ENCODE results near the gene BSPRY. TPM values are rescaled to one million over a fixed set of nuclear protein-coding genes. Genes with fewer than 3 reads are reported as not detected.
A peak's percentile ranks its signal among the peaks of the same experiment; 100 is the strongest.

The BSPRY gene
- total and polyA plus RNA-seq, 2 of the 13 experiments (the other 11 are each of a cell fraction or from before 2014, with no cell fraction given): 0.09 to 0.26 TPM

DNA sequence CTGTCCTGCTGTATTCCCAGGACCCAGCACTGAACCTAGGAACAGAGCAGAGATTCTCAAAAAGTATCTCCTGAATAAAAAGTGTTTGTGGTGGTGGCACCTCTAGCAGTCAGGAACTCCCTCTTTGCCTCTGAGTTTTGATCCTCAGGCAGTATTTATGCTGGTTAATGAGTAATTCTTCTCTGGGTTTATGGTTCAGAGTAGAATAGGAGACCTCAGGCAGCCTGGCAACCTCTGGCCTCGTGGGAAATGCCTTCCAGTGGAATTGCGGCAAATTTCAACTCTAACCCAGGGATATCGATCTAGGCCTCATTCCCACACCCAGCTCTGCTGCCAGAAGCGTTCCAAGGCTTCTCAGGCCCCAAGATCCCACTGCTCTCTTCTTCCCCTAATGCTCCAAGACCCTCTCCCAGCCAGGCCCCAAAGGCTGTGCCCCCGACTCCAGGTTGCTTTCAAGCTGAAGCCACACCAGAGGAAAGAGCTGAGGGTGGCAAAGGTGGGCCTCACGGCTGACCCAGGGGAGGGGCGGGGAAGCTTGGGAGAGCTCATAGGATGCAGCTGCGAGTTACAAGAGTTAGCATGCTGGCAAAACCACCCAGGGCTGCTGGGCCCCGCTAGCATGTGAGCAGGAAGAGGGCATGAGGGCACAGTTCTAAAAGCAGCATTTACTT lies 38.4 kb downstream of the BSPRY start (continued):
- TF ChIP-seq, protein P1, sequence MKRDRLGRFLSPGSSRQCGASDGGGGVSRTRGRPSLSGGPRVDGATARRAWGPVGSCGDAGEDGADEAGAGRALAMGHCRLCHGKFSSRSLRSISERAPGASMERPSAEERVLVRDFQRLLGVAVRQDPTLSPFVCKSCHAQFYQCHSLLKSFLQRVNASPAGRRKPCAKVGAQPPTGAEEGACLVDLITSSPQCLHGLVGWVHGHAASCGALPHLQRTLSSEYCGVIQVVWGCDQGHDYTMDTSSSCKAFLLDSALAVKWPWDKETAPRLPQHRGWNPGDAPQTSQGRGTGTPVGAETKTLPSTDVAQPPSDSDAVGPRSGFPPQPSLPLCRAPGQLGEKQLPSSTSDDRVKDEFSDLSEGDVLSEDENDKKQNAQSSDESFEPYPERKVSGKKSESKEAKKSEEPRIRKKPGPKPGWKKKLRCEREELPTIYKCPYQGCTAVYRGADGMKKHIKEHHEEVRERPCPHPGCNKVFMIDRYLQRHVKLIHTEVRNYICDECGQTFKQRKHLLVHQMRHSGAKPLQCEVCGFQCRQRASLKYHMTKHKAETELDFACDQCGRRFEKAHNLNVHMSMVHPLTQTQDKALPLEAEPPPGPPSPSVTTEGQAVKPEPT (CRISPR knock-in tag; IDR thresholded peaks at IDR 0.05; ENCODE audit: low read depth): no peak
- TF ChIP-seq PCBP1 (IDR thresholded peaks at IDR 0.05; ENCODE audit: borderline replicate concordance, low read depth, low read length) (no peak), HOXD1 (CRISPR knock-in tag; IDR thresholded peaks at IDR 0.05) (peak; percentile 80; the same call in 1 of the 2 replicates), GPN1 (CRISPR knock-in tag; IDR thresholded peaks at IDR 0.05; ENCODE audit: borderline replicate concordance) (no peak), ZFP36L1 (CRISPR knock-in tag; IDR thresholded peaks at IDR 0.05) (no peak), ZNF34 (CRISPR knock-in tag; IDR thresholded peaks at IDR 0.05; ENCODE audit: borderline replicate concordance) (no peak), ZBTB4 (CRISPR knock-in tag; IDR thresholded peaks at IDR 0.05; ENCODE audit: borderline replicate concordance) (0 out of 2 replicates have a peak, but pooled peaks have one; percentile 16), ZBTB38 (CRISPR knock-in tag; IDR thresholded peaks at IDR 0.05) (no peak; the same call in 1 of the 2 replicates), RAD51 (IDR thresholded peaks at IDR 0.05; ENCODE audit: borderline replicate concordance) (no peak), SAFB2 (CRISPR knock-in tag; IDR thresholded peaks at IDR 0.05; ENCODE audit: borderline replicate concordance, low read depth) (no peak), ZNF354B (CRISPR knock-in tag; IDR thresholded peaks at IDR 0.05) (no peak)
- TF ChIP-seq, protein P2, sequence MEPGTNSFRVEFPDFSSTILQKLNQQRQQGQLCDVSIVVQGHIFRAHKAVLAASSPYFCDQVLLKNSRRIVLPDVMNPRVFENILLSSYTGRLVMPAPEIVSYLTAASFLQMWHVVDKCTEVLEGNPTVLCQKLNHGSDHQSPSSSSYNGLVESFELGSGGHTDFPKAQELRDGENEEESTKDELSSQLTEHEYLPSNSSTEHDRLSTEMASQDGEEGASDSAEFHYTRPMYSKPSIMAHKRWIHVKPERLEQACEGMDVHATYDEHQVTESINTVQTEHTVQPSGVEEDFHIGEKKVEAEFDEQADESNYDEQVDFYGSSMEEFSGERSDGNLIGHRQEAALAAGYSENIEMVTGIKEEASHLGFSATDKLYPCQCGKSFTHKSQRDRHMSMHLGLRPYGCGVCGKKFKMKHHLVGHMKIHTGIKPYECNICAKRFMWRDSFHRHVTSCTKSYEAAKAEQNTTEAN (CRISPR knock-in tag; conservative IDR thresholded peaks at IDR 0.05): peak; percentile 67; the same call in 1 of the 2 replicates
- TF ChIP-seq, protein P3, sequence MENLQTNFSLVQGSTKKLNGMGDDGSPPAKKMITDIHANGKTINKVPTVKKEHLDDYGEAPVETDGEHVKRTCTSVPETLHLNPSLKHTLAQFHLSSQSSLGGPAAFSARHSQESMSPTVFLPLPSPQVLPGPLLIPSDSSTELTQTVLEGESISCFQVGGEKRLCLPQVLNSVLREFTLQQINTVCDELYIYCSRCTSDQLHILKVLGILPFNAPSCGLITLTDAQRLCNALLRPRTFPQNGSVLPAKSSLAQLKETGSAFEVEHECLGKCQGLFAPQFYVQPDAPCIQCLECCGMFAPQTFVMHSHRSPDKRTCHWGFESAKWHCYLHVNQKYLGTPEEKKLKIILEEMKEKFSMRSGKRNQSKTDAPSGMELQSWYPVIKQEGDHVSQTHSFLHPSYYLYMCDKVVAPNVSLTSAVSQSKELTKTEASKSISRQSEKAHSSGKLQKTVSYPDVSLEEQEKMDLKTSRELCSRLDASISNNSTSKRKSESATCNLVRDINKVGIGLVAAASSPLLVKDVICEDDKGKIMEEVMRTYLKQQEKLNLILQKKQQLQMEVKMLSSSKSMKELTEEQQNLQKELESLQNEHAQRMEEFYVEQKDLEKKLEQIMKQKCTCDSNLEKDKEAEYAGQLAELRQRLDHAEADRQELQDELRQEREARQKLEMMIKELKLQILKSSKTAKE (CRISPR knock-in tag; IDR thresholded peaks at IDR 0.05; ENCODE audit: borderline replicate concordance): no peak; the same call in 1 of the 2 replicates
- TF ChIP-seq, protein P4, sequence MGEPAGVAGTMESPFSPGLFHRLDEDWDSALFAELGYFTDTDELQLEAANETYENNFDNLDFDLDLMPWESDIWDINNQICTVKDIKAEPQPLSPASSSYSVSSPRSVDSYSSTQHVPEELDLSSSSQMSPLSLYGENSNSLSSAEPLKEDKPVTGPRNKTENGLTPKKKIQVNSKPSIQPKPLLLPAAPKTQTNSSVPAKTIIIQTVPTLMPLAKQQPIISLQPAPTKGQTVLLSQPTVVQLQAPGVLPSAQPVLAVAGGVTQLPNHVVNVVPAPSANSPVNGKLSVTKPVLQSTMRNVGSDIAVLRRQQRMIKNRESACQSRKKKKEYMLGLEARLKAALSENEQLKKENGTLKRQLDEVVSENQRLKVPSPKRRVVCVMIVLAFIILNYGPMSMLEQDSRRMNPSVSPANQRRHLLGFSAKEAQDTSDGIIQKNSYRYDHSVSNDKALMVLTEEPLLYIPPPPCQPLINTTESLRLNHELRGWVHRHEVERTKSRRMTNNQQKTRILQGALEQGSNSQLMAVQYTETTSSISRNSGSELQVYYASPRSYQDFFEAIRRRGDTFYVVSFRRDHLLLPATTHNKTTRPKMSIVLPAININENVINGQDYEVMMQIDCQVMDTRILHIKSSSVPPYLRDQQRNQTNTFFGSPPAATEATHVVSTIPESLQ (CRISPR knock-in tag; conservative IDR thresholded peaks at IDR 0.05): no peak
